Uterus (tissue), 2 donors: ENCODE data around the gene BRAT1.

ENCODE experiments used
- CTCF ChIP-seq, 4 experiments: fragments of 200-600 bp in 2 of 4; fragments of 450-650 bp in 2 of 4; sonication (generic) in 2 of 4; IDR thresholded peaks; one replicate each; pipeline ENCODE4 v1.5.1; 2016 to 2019; ENCODE audit warnings: antibody characterized with exemption in 4 of 4, mild to moderate bottlenecking in 2 of 4, moderate library complexity in 1 of 4
- POLR2A ChIP-seq, 2 donors: fragments of 450-650 bp; IDR thresholded peaks; one replicate each; pipeline ENCODE4 v1.6.1; 2016; ENCODE audit warnings: antibody characterized with exemption in 2 of 2, mild to moderate bottlenecking in 1 of 2, moderate library complexity in 1 of 2

DNA sequence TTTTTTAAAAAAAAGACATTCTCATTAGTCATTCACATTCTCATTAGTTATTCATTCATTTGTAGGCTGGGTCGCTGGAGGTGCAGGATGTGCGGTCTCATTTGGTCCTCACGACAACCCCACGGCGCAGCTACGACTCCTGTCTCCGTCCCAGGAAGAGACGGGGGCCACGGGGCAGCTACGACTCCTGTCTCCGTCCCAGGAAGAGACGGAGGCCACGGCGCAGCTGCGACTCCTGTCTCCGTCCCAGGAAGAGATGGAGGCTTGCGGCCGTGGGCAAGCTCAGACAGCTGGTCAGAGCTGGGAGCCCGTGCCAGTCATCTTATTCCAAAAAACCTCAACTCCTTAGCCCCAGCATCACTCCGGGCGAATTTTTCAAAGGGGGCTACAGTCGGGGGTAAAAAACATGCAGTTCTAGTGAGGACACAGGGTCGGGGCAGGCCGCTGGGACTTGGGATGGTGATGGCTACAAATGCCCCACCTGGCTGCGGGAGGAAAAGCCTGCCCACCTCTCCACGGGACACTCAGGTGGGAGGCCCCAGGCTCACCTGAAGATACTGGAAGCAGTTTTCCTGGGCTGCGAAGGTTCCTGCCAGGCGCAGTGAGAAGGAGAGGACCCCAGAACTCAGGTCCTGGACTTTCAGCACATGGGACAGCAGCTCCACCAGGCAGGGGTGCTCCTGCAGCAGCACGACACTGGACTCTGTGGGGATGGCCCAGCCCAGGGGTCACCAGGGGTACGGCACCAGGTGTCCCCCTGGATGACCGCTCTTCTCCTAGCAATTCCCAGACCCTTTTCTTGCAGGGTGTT is 8.3 kb downstream of the BRAT1 start:
- TF ChIP-seq CTCF (IDR thresholded peaks at IDR 0.05) (no peak), POLR2A (IDR thresholded peaks at IDR 0.05) (no peak)
